GM21619 (cell line): Measurements from ENCODE around the gene PKD1.
"Not testable (repeated sequence)": the region's sequence is repeated elsewhere in the genome, so short reads cannot be mapped to it uniquely, and the experiment has no call there.

Experiments used
- ATAC-seq: cut with Tn5 transposase; IDR thresholded peaks from one replicate; pipeline ENCODE4 v1.9.1; 2021; ENCODE audit not compliant: unreplicated experiment

PKD1 gene

DNA sequence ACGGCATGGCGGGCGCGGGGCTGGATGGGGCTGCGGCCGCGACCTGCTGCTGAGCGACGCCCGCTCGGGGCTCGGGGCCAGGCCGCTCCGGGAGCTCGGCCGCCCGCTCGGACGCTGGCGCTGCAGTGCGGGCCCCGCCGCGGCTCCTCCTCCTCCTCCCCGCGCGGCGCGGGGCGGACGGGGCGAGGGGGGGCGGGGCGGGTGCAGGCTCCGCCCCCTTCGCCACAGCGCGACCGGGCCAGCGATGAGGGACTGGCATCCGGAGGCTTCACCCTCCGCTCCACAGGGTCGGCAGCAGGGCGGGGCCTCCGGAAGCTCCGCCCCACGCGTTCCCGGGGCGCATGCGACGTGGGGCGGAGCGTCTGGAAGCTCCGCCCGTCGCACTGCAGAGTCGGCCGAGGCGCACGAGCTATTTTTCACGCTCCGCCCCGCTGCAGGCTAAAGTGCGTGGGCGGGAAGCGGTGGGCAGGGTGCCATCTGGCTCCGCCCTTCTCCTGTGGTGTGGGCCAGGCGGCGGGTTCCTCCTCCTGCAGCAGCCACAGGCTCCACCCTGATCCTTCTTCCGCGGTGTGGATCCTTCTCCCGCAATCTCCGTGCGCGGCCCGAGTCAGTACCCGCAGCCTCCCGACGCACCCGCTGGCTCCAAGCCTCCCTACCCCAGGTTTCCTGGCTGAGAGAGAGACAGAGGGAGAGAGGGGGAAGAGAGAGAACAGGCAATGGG lies at the start of gene PKD1:
TSS of gene PKD1 (minus strand) at position 129 of the 721 bp plus-strand sequence. CDS start 209 bp downstream, outside the sequence.
- not testable (repeated sequence) for ATAC-seq

GRCh38 chr16:2184962-2185361 lies 49.3 kb upstream of the PKD1 start:
- ATAC-seq: no peak

- no peak for ATAC-seq
Observed at GRCh38 chr16:2184346-2184745, 48.6 kb upstream of the PKD1 start.

DNA sequence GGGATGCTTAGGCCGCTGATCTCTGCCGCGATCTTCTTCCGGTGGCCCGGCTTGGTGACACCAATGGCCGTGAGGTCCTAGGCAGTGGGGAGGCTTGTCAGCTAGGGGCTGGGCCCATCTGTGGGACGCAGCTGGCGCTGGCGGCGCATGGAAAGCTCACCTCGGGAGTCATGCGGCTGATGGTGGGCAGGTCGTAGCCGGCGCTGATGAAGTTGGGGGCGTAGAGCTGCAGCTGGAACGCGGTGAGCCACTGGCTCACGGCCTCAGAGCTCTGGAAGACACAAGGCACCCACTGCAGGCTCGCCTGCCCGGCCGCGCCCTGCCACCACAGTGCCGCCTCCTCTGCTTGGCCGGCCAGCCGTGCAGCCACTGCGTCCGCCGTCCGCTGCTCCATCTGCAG lies 48.0 kb upstream of the PKD1 start:
- ATAC-seq: no peak

- no peak for ATAC-seq
Observed at GRCh38 chr16:2181952-2182351, 46.3 kb upstream of the PKD1 start.

DNA sequence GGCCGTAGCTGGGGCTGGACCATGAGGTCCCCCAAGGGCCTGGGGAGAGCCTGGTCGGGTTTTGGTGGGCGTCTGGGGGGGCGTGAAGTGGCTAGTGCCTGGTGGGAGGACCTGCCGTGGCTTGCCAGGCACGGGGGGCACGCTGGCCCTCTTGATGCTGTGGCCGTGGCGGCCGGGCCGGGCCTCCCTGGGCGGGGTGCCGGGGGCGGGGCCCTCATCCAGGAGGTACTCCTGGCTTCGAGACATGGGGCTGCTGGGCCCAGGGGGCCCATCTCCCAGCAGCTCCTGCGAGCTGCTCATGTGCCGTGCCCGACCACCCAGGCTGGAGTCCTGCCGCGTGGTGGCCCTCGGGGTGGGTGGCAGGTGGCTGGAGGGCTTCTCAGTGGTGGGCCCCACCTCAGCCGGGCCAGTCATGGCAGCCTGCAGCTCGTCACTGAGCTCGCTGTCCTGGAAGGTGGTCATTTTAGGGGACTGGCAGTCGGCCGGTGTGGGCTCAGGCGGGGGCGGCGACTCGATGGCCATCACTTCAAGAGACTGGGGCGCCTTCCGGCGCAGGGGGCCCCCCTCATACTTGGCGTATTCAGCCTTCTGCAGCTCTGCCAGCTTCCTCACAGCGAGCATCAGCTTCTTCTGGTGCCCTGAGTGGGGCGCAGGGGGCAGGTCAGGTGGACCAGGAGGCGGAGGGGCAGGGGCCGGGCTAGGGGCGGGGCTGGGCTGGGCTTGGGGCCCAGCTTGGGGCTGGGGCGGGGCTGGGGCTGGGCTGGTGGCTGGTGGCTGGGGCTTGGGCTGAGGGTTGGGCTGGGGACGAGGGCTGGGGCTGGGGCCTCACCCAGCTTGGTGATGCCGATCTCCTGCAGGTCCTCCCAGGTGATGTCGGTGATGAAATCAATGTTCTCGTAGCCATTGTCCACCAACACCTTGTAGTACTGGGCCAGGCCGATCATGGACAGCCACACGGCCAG lies 45.5 kb upstream of the PKD1 start:
- no peak for ATAC-seq

DNA sequence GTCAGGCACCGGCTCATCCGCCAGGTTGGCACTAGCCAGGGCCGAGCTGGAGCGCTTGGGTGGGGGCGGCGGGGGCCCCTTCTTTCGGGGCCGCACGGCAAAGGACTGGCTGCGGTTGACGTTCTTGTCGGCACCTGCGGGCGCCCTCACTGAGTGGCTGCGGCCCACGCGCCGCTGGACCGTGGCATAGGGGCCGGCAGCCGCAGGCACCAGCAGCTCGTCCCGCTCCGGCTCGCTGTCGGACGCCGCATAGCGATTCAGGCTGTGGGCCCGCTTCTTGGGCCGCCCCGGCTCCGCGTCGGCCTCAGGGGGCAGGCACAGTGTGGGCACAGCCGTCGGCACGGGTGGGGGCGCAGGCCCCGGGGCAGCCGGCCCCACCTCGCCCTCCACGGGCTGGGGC lies 44.8 kb upstream of the PKD1 start:
- ATAC-seq: no peak

- ATAC-seq: no peak
Observed at GRCh38 chr16:2179576-2179975, 43.9 kb upstream of the PKD1 start.

GRCh38 chr16:2179107-2179501 lies 43.4 kb upstream of the PKD1 start:
- no peak for ATAC-seq

- no peak for ATAC-seq
Observed at GRCh38 chr16:2178321-2179106, 42.8 kb upstream of the PKD1 start.

DNA sequence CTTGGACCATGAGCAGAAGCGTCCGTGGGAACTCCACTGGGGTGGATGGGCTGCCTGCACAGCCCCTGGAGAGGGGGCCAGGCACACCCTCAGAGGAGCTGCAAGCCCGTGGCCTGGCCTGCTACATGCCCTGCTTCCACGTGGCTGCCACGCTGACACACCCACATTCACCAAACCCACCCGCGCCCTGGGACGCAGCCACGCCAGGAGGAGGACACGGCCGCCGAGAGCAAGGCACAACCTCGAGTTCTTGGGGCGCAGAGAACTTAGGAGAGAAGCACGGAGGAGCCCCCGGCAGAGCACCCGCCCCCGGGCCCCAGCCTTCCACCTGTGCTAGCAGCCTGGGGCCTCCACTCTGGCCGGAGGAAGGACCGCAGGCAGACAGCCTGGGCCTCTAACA lies 41.9 kb upstream of the PKD1 start:
- no peak for ATAC-seq

DNA sequence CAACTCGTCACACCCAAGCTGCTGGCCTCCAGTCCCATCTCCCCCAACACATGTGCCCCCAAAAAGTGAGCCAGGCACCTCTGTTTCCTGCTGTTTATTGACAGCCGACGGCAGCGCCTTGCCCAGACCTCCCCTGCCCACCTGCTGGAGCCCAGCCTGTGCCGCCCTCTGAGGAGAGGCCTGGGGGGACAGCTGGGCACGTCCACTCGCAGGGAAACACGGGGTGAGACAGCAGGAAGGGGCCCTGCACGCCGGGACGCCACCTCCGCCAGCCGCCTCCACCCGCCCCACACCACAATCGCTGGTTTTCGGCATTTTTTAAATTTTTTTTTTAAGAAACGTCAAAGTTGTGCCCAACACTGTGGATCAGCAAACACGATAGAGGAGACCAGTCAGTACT lies 41.4 kb upstream of the PKD1 start:
- ATAC-seq: no peak

DNA sequence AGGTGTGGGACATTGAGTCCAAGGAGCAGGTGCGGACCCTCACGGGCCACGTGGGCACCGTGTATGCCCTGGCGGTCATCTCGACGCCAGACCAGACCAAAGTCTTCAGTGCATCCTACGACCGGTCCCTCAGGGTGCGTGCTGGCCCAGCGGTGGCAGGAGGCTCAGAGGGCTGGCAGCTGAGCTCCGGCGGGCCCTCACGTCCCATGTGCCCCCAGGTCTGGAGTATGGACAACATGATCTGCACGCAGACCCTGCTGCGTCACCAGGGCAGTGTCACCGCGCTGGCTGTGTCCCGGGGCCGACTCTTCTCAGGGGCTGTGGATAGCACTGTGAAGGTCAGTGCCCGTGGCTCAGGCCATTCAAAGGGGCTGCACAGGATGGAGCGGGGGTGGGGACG lies 40.3 kb upstream of the PKD1 start:
- ATAC-seq: no peak

GRCh38 chr16:2175454-2175853 lies 39.8 kb upstream of the PKD1 start:
- ATAC-seq: no peak

DNA sequence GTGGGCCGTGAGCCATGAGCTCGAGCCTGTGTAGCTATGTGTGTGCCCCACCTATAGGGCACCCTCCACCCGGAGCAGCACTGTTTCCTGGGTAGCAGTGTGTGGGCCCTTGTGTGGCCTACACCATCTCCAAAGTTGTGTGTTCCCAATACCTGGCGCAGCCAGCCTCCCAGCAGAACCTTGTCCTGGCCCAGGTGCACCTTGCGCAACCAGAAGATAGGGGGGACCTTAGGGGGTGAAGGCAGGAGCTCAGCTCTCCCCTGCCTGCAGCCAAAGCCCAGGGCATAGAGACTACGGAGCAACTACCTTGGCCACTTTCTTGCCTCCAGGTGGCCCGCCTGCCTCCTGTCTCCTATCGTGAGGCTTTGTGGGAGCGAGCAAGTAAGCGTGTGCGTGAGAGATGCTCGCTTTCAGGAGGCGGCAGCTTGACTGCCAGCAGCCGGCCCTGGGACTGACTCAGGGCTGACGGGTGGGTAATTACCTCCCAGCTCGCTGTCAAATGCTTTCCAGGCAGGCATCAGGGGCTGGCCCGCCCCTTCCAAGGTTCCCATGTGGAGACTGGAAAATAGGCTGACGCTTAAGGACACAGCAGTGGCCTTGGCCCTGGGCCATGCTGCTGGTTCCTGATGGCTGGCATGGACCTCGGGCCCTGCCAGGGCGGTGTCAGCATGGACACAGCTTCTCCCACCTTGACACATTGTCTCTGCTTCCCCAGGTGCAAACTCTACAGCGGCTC lies 38.9 kb upstream of the PKD1 start:
- no peak for ATAC-seq

- ATAC-seq: no peak
Observed at GRCh38 chr16:2173916-2174315, 38.2 kb upstream of the PKD1 start.

DNA sequence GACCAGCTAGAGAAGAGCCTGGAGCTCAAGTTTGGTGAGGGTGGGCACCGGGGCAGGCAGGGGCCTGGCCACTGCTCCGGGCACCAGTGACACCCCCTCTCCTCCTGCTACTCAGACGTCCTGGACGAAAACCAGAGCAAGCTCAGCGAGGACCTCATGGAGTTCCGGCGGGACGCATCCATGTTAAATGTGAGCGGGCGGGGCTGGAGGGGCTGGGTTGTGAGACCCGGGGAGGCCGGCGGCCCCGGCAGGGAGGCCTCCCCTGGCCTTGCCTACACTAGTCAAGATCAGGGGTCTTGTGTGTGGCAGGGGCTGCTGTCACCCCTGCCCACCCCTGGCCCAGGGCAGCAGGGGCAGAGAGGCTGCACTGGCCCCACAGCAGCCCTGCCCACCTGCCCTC lies 37.7 kb upstream of the PKD1 start:
- no peak for ATAC-seq

DNA sequence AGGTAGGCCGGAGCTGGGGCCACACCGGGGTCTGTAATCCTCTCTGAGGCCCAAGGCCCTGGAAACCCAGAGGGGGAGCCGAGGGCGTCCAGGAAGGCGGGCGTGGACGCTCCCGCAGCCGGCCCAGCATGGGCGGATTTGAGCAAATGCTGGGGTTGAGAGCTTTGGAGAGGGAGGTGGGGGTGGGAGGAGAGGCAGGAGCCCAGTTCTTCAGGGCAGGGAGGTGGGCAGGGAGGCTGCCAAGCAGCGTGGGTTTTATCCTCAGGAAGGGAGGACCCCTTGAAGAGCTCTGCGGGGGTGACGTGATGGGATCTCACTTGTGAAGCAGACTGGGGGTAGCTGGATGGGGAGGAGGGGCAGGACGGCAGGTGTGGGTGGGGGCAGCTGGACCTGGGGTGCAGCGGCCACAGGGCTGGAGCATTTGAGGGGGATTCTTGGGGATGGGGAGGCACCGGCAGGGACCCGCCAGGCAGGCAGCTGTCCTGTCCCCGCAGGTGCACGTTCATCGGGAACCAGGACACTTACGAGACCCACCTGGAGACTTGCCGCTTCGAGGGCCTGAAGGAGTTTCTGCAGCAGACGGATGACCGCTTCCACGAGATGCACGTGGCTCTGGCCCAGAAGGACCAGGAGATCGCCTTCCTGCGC lies 37.1 kb upstream of the PKD1 start:
- no peak for ATAC-seq

- ATAC-seq: no peak
Observed at GRCh38 chr16:2171601-2172178, 36.0 kb upstream of the PKD1 start.
